SK-N-SH treated with all-trans-retinoic acid at 6 μM for 48 hours (cell line): ENCODE measurements around the gene PSMB9.

Source experiments
- ATAC-seq: fragments of 200-7000 bp; cut with Tn5 transposase; 3 replicates; pipeline ENCODE4 v1.9.1; 2020; ENCODE audit warnings: mild to moderate bottlenecking, moderate library complexity
- ARNTL ChIP-seq: fragments of 450-650 bp; formaldehyde crosslinking; IDR thresholded peaks from 2 replicates; pipeline ENCODE4 v1.5.0; 2020; ENCODE audit warnings: low read depth, mild to moderate bottlenecking, moderate library complexity, borderline replicate concordance
- BACH2 ChIP-seq: fragments of 250-450 bp; sonication (Bioruptor Pico); IDR thresholded peaks from 2 replicates; pipeline ENCODE4 v1.9.0; 2021; ENCODE audit warnings: mild to moderate bottlenecking, borderline replicate concordance
- CSDC2 ChIP-seq: fragments of 250-450 bp; sonication (Bioruptor Pico); IDR thresholded peaks from 2 replicates; pipeline ENCODE4 v1.5.0; 2020; ENCODE audit warnings: mild to moderate bottlenecking, moderate library complexity
- CSRNP3 ChIP-seq: fragments of 250-450 bp; sonication (Bioruptor Pico); IDR thresholded peaks from 2 replicates; pipeline ENCODE4 v1.5.1; 2021; ENCODE audit warnings: mild to moderate bottlenecking, moderate library complexity
- GLIS3 ChIP-seq: fragments of 250-450 bp; sonication (Bioruptor Pico); IDR thresholded peaks from 2 replicates; pipeline ENCODE4 v1.5.0; 2020; ENCODE audit warnings: mild to moderate bottlenecking, moderate library complexity
- ISL1 ChIP-seq: fragments of 250-450 bp; sonication (Bioruptor Pico); IDR thresholded peaks from 2 replicates; pipeline ENCODE4 v2.1.2; 2022; ENCODE audit warnings: mild to moderate bottlenecking, moderate library complexity
- PATZ1 ChIP-seq: fragments of 250-450 bp; sonication (Bioruptor Pico); IDR thresholded peaks from 2 replicates; pipeline ENCODE4 v1.8.0; 2020; ENCODE audit warnings: mild to moderate bottlenecking, moderate library complexity, borderline replicate concordance
- POU6F1 ChIP-seq: fragments of 250-450 bp; sonication (Bioruptor Pico); IDR thresholded peaks from 2 replicates; pipeline ENCODE4 v1.8.0; 2021; ENCODE audit warnings: low read depth, mild to moderate bottlenecking, moderate library complexity, borderline replicate concordance
- PPARA ChIP-seq: fragments of 250-450 bp; sonication (Bioruptor Pico); IDR thresholded peaks from 2 replicates; pipeline ENCODE4 v1.5.0; 2020; ENCODE audit warnings: mild to moderate bottlenecking, borderline replicate concordance
- RARB ChIP-seq: fragments of 250-450 bp; sonication (Bioruptor Pico); IDR thresholded peaks from 2 replicates; pipeline ENCODE4 v1.8.0; 2021; ENCODE audit warnings: mild to moderate bottlenecking, moderate library complexity
- SNAI2 ChIP-seq: fragments of 250-450 bp; sonication (Bioruptor Pico); IDR thresholded peaks from 2 replicates; pipeline ENCODE4 v1.5.0; 2020; ENCODE audit warnings: mild to moderate bottlenecking, moderate library complexity
- TCF4 ChIP-seq: fragments of 250-450 bp; sonication (Bioruptor Pico); IDR thresholded peaks from 2 replicates; pipeline ENCODE4 v1.8.0; 2021; ENCODE audit warnings: mild to moderate bottlenecking, moderate library complexity, borderline replicate concordance
- TOX ChIP-seq: fragments of 250-450 bp; sonication (Bioruptor Pico); IDR thresholded peaks from 2 replicates; pipeline ENCODE4 v1.8.0; 2021; ENCODE audit warnings: mild to moderate bottlenecking, moderate library complexity, borderline replicate concordance
- TSHZ2 ChIP-seq: fragments of 250-450 bp; sonication (Bioruptor Pico); IDR thresholded peaks from 2 replicates; pipeline ENCODE4 v1.5.0; 2020; ENCODE audit warnings: mild to moderate bottlenecking, moderate library complexity
- ZC3H10 ChIP-seq: fragments of 250-450 bp; sonication (Bioruptor Pico); IDR thresholded peaks from 2 replicates; pipeline ENCODE4 v1.5.1; 2021; ENCODE audit warnings: mild to moderate bottlenecking, moderate library complexity
- ZFP3 ChIP-seq: fragments of 250-450 bp; sonication (Bioruptor Pico); IDR thresholded peaks from 2 replicates; pipeline ENCODE4 v1.5.0; 2020; ENCODE audit warnings: mild to moderate bottlenecking, moderate library complexity
- ZFP30 ChIP-seq: fragments of 450-650 bp; formaldehyde crosslinking; IDR thresholded peaks from 2 replicates; pipeline ENCODE4 v1.5.0; 2022; ENCODE audit warnings: mild to moderate bottlenecking, moderate library complexity
- ZNF8 ChIP-seq: fragments of 450-650 bp; formaldehyde crosslinking; IDR thresholded peaks from 2 replicates; pipeline ENCODE4 v1.5.0; 2020; ENCODE audit warnings: mild to moderate bottlenecking, moderate library complexity

The PSMB9 gene

GRCh38 chr6:32852018-32852843 lies 1.8 kb upstream of the PSMB9 start (continued):
- no peak for TF ChIP-seq PATZ1 (CRISPR knock-in tag)
- TF ChIP-seq, all 23 proteins: peak for 0

- no peak for TF ChIP-seq CSDC2 (CRISPR knock-in tag)
- TF ChIP-seq ISL1, result no peak
- TF ChIP-seq ARNTL (CRISPR knock-in tag), result no peak
- TF ChIP-seq RARB (CRISPR knock-in tag), result no peak
- peak; percentile 53 for ATAC-seq
Measured at GRCh38 chr6:32852844-32853540, 1.0 kb upstream of the PSMB9 start.

- peak; percentile 18 for ATAC-seq
Measured at GRCh38 chr6:32854376-32855178, 585 bp downstream of the PSMB9 start.

GRCh38 chr6:32855467-32856174 lies 1.6 kb downstream of the PSMB9 start:
- ATAC-seq, result no peak
- TF ChIP-seq TSHZ2 (CRISPR knock-in tag), result no peak
- no peak for TF ChIP-seq ZNF8 (CRISPR knock-in tag)
- no peak for TF ChIP-seq BACH2 (CRISPR knock-in tag)
- TF ChIP-seq CSDC2 (CRISPR knock-in tag), result no peak
- TF ChIP-seq ISL1, result no peak

More at GRCh38 chr6:32854376-32855178, 585 bp downstream of the PSMB9 start:
- TF ChIP-seq PPARA (CRISPR knock-in tag), result no peak
- TF ChIP-seq TCF4 (CRISPR knock-in tag), result no peak
- TF ChIP-seq ZFP30 (CRISPR knock-in tag), result no peak
- TF ChIP-seq ZC3H10 (CRISPR knock-in tag), result no peak
- TF ChIP-seq TOX (CRISPR knock-in tag), result no peak
- no peak for TF ChIP-seq GLIS3 (CRISPR knock-in tag)

- ATAC-seq, result no peak
- no peak for TF ChIP-seq PATZ1 (CRISPR knock-in tag)
- TF ChIP-seq POU6F1, result no peak
- TF ChIP-seq SNAI2 (CRISPR knock-in tag), result no peak
- no peak for TF ChIP-seq TCF4 (CRISPR knock-in tag)
- TF ChIP-seq ZFP3 (CRISPR knock-in tag), result no peak
- TF ChIP-seq CSRNP3 (CRISPR knock-in tag), result no peak
Measured at GRCh38 chr6:32857156-32857891, 3.3 kb downstream of the PSMB9 start.
